BE2C (cell line): ENCODE data around the gene PYGO1.
A peak's percentile ranks its signal among the peaks of the same experiment; 100 is the strongest.

ENCODE experiments used
- DNase-seq: peaks from one replicate; pipeline ENCODE4 v3.0.0-alpha.2; 2020
- H3K27me3 ChIP-seq: fragments of 250-450 bp; sonication (Bioruptor Pico); 2 replicates; pipeline ENCODE4 v1.5.1; 2020; ENCODE audit warnings: mild to moderate bottlenecking
- H3K36me3 ChIP-seq: fragments of 250-450 bp; sonication (Bioruptor Pico); 2 replicates; pipeline ENCODE4 v1.5.1; 2020; ENCODE audit warnings: mild to moderate bottlenecking
- H3K4me1 ChIP-seq: fragments of 250-450 bp; sonication (Bioruptor Pico); 2 replicates; pipeline ENCODE4 v1.5.1; 2020
- H3K4me3 ChIP-seq: 2 replicates; pipeline ENCODE4 v1.5.1; 2011; ENCODE audit warnings: low read depth, low read length
- H3K9me3 ChIP-seq: fragments of 250-450 bp; sonication (Bioruptor Pico); 2 replicates; pipeline ENCODE4 v1.5.1; 2020
- TF ChIP-seq, protein P1 (sequence below): IDR thresholded peaks from 2 replicates; pipeline ENCODE4 v1.5.1; 2012; ENCODE audit warnings: mild to moderate bottlenecking, low read depth, low read length

PYGO1 gene

DNA sequence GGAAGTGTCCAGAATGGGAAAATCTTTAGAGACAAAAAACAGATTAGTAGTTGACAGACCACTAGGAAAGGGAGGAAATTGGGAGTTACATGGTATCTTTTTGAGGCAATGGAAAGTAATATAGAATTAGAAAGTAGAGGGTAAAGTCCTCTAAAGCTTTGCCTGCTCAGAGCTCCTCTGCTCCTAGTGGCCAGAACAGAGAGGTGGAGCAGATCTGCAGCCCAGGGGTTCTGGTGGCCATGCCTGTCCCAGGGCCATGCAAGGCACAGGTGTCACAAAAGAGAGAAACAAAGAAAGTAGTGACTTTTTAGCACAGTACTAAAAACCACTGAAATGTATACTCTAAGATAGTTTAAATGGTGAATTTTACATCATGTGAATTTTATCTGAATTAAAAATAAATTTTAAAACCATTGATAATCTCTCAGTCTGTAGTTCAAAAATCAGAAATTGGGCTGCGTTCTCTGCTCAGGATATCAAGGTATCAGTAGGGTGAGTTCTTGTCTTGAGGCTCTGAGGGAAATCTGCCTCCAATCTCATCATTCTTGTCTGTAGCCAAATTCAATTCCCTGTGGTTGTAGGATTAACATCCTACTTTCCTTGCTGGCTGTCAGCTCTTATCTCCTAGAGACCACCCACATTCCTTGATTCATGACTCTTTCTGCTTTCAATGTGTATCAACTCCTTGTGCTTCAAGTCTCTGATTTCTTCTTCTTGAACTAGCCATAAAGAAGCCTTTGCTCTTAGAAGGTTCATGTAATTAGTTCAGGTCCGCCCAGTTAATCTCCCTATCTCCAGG is 23.6 kb downstream of the PYGO1 start:
- no peaks in the 10 kb centered on the region for H3K36me3 ChIP-seq
- DNase-seq = no peak
- H3K4me1 ChIP-seq = no peaks in the 10 kb centered on the region
- no peaks in the 10 kb centered on the region for H3K27me3 ChIP-seq
- no peak overlapping the region for H3K4me3 ChIP-seq
- H3K9me3 ChIP-seq = peaks cover 3% of the 10 kb centered on the region; the same call in 1 of the 2 replicates
- TF ChIP-seq, protein P1, sequence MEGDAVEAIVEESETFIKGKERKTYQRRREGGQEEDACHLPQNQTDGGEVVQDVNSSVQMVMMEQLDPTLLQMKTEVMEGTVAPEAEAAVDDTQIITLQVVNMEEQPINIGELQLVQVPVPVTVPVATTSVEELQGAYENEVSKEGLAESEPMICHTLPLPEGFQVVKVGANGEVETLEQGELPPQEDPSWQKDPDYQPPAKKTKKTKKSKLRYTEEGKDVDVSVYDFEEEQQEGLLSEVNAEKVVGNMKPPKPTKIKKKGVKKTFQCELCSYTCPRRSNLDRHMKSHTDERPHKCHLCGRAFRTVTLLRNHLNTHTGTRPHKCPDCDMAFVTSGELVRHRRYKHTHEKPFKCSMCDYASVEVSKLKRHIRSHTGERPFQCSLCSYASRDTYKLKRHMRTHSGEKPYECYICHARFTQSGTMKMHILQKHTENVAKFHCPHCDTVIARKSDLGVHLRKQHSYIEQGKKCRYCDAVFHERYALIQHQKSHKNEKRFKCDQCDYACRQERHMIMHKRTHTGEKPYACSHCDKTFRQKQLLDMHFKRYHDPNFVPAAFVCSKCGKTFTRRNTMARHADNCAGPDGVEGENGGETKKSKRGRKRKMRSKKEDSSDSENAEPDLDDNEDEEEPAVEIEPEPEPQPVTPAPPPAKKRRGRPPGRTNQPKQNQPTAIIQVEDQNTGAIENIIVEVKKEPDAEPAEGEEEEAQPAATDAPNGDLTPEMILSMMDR = peak; percentile 28; the same call in 1 of the 2 replicates

DNA sequence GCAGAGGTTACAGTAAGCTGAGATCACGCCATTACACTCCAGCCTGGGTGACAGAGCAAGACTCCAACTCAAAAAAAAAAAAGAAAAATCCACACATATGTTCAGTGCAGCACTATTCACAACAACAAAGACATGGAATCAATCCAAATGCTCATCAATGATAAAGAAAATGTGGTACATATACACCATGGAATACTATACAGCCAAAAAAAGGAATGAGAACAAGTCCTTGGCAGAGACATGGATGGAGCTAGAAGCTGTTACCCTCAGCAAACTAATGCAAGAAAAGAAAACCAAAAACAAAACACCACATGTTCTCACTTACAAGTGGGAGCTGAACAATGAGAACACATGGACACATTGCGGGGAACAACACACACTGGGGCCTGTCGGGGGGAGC is 25.5 kb downstream of the PYGO1 start:
- no peaks in the 10 kb centered on the region for H3K36me3 ChIP-seq
- TF ChIP-seq, protein P1 = no peak
- H3K4me3 ChIP-seq = no peak overlapping the region
- DNase-seq = no peak
- H3K9me3 ChIP-seq = peaks cover 3% of the 10 kb centered on the region; the same call in 1 of the 2 replicates
- no peaks in the 10 kb centered on the region for H3K4me1 ChIP-seq
- H3K27me3 ChIP-seq = no peaks in the 10 kb centered on the region

DNA sequence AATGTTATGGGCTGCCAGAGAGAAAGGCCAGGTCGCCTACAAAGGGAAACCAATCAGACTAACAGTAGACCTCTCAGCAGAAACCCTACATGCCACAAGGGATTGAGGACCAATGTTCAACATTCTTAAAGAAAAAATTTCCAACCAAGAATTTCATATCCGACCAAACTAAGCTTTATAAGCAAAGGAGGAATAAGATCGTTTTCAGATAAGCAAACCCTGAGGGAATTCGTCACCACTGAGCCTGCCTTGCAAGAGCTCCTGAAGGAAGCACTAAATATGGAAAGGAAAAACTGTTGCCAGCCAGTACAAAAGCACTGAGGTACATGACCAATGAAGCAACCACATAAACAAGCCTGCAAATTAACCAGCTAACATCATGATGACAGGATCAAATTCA is 33.1 kb downstream of the PYGO1 start:
- DNase-seq = no peak
- TF ChIP-seq, protein P1 = no peak
- Histone ChIP-seq H3K36me3 (no peaks in the 10 kb centered on the region), H3K4me3 (no peak overlapping the region), H3K9me3 (no peaks in the 10 kb centered on the region; the same call in 1 of the 2 replicates), H3K4me1 (no peaks in the 10 kb centered on the region; the same call in 1 of the 2 replicates), H3K27me3 (no peaks in the 10 kb centered on the region)

DNA sequence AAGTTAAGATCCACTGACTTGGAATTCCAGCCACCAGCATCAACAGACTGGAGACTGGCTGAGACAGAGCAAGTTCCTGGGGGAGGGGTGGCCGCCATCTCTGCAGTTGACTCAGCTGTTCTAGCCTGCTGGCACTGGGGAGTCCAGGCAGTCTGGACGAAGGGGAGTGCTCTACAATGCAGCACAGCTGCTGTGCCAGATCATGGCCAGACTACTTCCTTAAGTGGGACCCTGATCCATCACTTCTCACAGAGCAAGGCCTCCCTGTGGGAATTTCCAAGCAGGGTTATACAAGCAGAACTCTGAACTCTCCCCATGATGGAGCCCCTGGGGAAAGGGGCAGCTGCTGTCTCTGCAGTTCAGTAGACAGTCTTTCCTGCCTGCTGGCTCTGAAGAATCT is 35.2 kb downstream of the PYGO1 start:
- no peak overlapping the region for H3K4me3 ChIP-seq
- no peaks in the 10 kb centered on the region for H3K27me3 ChIP-seq
- DNase-seq = peak; percentile 86
- no peaks in the 10 kb centered on the region; the same call in 1 of the 2 replicates for H3K9me3 ChIP-seq
- TF ChIP-seq, protein P1 = no peak
- no peaks in the 10 kb centered on the region; the same call in 1 of the 2 replicates for H3K4me1 ChIP-seq
- no peaks in the 10 kb centered on the region for H3K36me3 ChIP-seq

DNA sequence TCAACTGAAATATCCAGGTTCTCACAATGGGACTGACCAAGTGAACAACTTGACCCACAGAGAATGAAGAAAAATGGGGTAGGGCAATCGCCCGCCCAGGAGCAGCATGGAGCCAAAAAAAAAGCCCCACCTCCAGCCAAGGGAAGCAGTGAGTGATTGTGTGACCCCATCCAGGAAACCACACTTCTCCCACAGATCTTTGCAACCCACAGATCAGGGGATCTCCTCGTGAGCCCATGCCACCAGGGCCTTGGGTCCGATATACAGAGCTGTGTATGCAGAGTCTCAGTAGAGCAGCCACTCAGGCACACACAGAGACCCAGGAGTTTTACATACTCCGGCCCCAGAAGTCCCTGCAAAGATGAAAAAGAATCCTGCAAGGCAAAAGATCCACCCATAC is 35.7 kb downstream of the PYGO1 start:
- Histone ChIP-seq H3K9me3 (no peaks in the 10 kb centered on the region; the same call in 1 of the 2 replicates), H3K27me3 (no peaks in the 10 kb centered on the region), H3K4me1 (no peaks in the 10 kb centered on the region; the same call in 1 of the 2 replicates), H3K36me3 (no peaks in the 10 kb centered on the region), H3K4me3 (no peak overlapping the region)
- TF ChIP-seq, protein P1 = no peak
- no peak for DNase-seq

DNA sequence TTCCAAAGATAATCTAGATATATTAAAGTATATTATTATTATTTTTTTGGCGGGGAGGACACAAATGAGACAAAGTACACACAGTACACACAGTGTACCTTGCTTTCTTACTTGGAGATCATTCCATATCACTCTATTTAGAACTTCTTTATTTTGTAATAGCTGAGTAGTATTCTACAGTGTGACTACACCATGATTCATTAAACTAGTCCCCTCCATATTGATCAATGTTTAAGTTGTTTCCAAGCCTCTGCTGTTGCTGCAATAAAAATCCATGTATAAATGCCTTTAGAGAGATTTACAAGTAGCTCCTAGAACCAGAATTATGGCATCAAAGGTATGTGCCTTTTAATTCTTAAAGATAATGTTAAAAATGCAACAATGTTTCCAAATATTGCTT is 38.8 kb downstream of the PYGO1 start:
- H3K27me3 ChIP-seq = no peaks in the 10 kb centered on the region
- TF ChIP-seq, protein P1 = no peak
- no peaks in the 10 kb centered on the region; the same call in 1 of the 2 replicates for H3K36me3 ChIP-seq
- no peaks in the 10 kb centered on the region for H3K9me3 ChIP-seq
- H3K4me3 ChIP-seq = no peak overlapping the region
- DNase-seq = no peak
- H3K4me1 ChIP-seq = no peaks in the 10 kb centered on the region; the same call in 1 of the 2 replicates
